Stomach (tissue), 9 donors: ENCODE results near the gene CISD3. TPM values are rescaled to one million over a fixed set of nuclear protein-coding genes. Genes with fewer than 3 reads are reported as not detected.

ENCODE experiments used
- DNase-seq, 2 donors: peaks; one replicate each; pipeline versions ENCODE4 v3.0.0 to v3.0.0-alpha.2; 2013 to 2019
- H3K27ac ChIP-seq, 5 donors: fragments of 200-600 bp in 4 of 5; sonication (generic) in 4 of 5; one replicate each; pipeline ENCODE4 v1.5.1; 2013 to 2019; ENCODE audit warnings: mild to moderate bottlenecking in 1 of 5, moderate library complexity in 1 of 5
- H3K27me3 ChIP-seq, 3 donors: fragments of 200-600 bp; sonication (generic); one replicate each; pipeline ENCODE4 v1.5.1; 2017 to 2019; ENCODE audit warnings: mixed run types in 1 of 3
- H3K36me3 ChIP-seq, 4 donors: fragments of 200-600 bp; sonication (generic); 1 replicate in 3 of 4; 2 replicates in 1 of 4; pipeline ENCODE4 v1.5.1; 2016 to 2019
- H3K4me1 ChIP-seq, 4 donors: fragments of 200-600 bp; sonication (generic); one replicate each; pipeline ENCODE4 v1.5.1; 2016 to 2019
- H3K4me3 ChIP-seq, 4 donors: fragments of 200-600 bp; sonication (generic) in 3 of 4; one replicate each; pipeline ENCODE4 v1.5.1; 2016 to 2019; ENCODE audit warnings: mild to moderate bottlenecking in 1 of 4
- H3K9me3 ChIP-seq, 4 donors: fragments of 200-600 bp; sonication (generic); one replicate each; pipeline ENCODE4 v1.5.1; 2016 to 2019
- EP300 ChIP-seq: sonication (generic); formaldehyde crosslinking; IDR thresholded peaks from one replicate; pipeline ENCODE4 v1.6.1; 2017; ENCODE audit warnings: antibody characterized with exemption
- POLR2A ChIP-seq, 4 donors: fragments of 450-650 bp; IDR thresholded peaks; one replicate each; pipeline ENCODE4 v1.6.1; 2016; ENCODE audit warnings: antibody characterized with exemption in 4 of 4, control low read depth in 2 of 4, mild to moderate bottlenecking in 1 of 4, moderate library complexity in 1 of 4
- POLR2AphosphoS5 ChIP-seq, 3 donors: sonication (generic); formaldehyde crosslinking; IDR thresholded peaks; one replicate each; pipeline ENCODE4 v1.6.1; 2016; ENCODE audit warnings: antibody characterized with exemption in 3 of 3
- WGBS, 5 donors: extraction: QIAGEN DNeasy Blood & Tissue Kit in 3 of 5; methylation state at CpG; one replicate each; pipeline versions ENCODE4 v1.1.5 to v1.1.7; 2013 to 2018; 5-methylcytosine and 5-hydroxymethylcytosine counted together
- intact Hi-C: fragments of 100-400 bp; cut with DNase I; formaldehyde crosslinking; loops from one replicate; pipeline ENCODE4 v1.15.1; 2023; ENCODE audit warnings: low total_unique reads
- polyA plus RNA-seq, 3 donors: library from polyadenylated mRNA; stranded (reverse); fragments of 200-250 nt; gene quantifications; one replicate each; pipeline ENCODE4 v1.2.3, GENCODE V29; 2013
- total RNA-seq, 5 donors: library from RNA; depleted of rRNA; stranded (reverse); fragments of >200 nt; gene quantifications; one replicate each; pipeline versions ENCODE4 v1.1.0 to v1.2.3, GENCODE V29; 2014 to 2016
- TF ChIP-seq, protein P1 (sequence below), 7 experiments: fragments of 450-650 bp in 4 of 7; fragments of 200-600 bp in 3 of 7; sonication (generic) in 3 of 7; IDR thresholded peaks; one replicate each; pipeline ENCODE4 v1.5.1; 2016 to 2019; ENCODE audit warnings: antibody characterized with exemption in 7 of 7, control low read depth in 2 of 7, mild to moderate bottlenecking in 1 of 7
- donor health status: healthy with polysubstance abuse.
- donor health status: Bipolar disorder and iron deficiency.
- donor health status: healthy.

Gene CISD3
- total and polyA plus RNA-seq, 8 donors: 4.0 to 79.9 (median 33.7) TPM

DNA sequence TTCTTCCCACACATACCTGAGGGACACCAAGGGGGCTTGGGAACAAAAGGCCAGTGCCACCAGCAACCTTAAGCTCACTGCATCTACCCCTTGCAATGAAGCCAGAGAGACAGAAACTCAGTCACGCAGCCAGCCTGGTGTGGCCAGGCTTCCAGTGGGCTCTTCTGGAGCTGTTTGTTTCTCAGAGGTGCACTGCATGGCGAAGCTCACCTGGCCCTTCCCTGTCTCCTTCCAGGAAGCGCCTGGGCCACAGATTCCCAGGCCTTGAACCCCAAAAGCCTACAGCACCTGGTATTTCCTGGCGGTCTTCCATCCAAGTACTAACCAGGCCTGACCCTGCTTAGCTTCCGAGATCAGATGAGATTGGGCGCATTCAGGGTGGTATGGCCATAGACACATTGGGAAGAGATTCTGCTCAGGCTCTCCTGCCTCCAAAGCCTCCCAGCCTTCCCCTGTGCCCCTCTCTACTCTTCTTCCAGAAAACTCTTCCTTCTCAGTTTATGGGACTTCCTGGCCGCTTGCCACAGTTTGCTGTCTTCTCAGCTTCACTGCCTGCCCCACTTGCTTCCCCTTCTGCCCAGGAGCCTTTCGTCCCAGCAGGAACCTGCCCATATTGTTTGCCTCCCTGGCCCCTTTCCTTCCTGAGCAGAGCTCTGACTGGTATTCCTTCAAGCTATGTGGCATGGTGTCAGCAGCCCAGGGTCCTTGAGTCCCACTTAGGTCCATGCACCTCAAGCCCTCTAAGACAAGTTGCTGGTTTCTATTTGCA, 1.6 kb downstream of the CISD3 start:
- peak overlapping the region in 3 of 4 donors; percentile 83 to 84 (median 84) for H3K4me3 ChIP-seq
- peaks cover 6 to 34% (median 30%) of the 10 kb centered on the region in 4 donors for H3K36me3 ChIP-seq

DNA sequence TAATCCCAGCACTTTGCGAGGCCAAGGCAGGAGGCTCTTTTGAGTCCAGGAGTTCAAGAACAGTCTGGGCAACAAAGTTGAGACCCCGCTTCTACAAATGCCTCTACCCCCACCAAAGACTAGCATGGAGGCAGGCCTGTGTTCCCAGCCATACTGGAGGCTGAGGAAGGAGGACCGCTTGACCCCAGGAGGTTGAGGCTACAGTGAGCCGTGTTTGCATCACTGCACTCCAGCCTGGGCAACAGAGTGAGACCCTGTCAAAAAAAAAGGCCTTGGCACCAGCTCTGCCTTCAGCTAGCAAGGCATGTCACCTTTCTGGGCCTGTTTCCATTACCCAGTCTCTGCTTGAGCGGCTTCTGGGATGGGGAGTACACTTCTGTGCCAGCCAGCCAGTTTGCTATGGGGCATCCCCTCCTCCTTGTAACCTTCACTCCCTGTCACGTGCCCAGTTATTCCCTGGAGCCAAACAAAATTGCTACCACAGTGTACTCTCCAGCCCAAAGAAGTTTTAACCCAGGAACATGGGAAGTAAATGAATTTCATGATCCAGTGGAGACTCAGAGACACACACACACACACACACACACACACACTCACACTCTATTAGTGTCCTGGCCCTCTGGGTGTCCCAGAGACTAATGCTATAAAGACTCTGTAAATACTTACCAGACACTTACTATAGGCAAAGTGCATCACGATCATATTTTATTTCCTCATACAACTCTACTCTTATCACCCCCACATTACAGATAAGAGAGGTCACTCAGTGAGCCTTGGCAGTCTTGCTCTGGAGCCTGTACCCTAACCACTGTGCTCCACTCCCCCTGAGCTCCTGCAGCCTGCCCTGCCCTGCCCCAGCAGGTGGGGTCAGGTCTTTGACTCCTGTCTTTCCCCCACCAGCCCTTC, 2.5 kb downstream of the CISD3 start:
- TF ChIP-seq POLR2AphosphoS5 (IDR thresholded peaks at IDR 0.05) (peak in 2 of 3 donors; percentile 22), POLR2A (IDR thresholded peaks at IDR 0.05) (no peak)
- Histone ChIP-seq H3K4me1 (peaks cover 47 to 76% (median 67%) of the 10 kb centered on the region in 4 donors), H3K4me3 (peak overlapping the region in 1 of 4 donors; percentile 84), H3K36me3 (peaks cover 6 to 42% (median 38%) of the 10 kb centered on the region in 4 donors), H3K9me3 (no peaks in the 10 kb centered on the region), H3K27ac (peak overlapping the region; percentile 90 to 97 (median 92)), H3K27me3 (no peaks in the 10 kb centered on the region)
- WGBS, 5 donors: 52 to 72% (median 58%) methylated on average over 7 of the region's 7 CpGs
- DNase-seq: peak; percentile 57 to 73
- intact Hi-C loops: no loop called here

More for the DNA sequence above, 1.6 kb downstream of the CISD3 start:
- H3K9me3 ChIP-seq: no peaks in the 10 kb centered on the region
- no peak for TF ChIP-seq POLR2AphosphoS5 (IDR thresholded peaks at IDR 0.05)
- H3K27me3 ChIP-seq: no peaks in the 10 kb centered on the region
- H3K4me1 ChIP-seq: peaks cover 47 to 80% (median 70%) of the 10 kb centered on the region in 4 donors
- peak overlapping the region; percentile 90 to 97 (median 92) for H3K27ac ChIP-seq
- intact Hi-C loops: no loop called here
- no peak for DNase-seq
- WGBS, 5 donors: 37 to 64% (median 50%) methylated on average over 8 of the region's 8 CpGs

DNA sequence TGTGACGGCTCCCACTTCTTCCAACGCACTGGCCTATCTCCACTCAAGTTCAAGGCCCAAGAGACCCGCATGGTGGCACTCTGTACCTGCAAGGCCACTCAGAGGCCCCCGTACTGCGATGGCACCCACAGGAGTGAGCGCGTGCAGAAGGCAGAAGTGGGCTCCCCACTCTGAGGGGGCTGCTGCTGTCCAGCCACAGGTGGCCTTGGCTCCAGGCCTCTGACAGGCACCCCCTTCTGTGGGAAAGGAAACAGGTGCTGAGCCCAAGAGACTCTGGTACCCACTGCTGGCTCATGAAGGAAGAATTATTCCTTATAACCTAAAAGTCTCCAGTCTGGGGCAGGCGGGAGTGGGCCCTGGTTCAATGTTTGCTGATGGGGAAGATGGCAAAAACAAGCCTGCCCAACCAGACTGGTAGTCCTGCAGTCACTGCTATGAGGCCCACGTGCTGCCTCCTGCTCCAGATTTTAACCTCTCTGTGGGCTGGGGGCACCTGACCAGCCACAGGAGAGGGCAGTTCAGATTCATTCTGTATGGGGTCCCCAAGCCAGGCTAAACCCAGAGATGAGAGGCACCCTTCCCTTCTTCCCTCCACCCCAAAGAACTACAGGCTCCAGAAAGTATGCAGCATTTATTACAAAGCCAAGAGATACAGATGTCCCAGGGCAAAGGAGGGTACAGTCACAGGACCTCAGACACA, 3.3 kb downstream of the CISD3 start:
- peaks cover 47 to 67% (median 63%) of the 10 kb centered on the region in 4 donors for H3K4me1 ChIP-seq

DNA sequence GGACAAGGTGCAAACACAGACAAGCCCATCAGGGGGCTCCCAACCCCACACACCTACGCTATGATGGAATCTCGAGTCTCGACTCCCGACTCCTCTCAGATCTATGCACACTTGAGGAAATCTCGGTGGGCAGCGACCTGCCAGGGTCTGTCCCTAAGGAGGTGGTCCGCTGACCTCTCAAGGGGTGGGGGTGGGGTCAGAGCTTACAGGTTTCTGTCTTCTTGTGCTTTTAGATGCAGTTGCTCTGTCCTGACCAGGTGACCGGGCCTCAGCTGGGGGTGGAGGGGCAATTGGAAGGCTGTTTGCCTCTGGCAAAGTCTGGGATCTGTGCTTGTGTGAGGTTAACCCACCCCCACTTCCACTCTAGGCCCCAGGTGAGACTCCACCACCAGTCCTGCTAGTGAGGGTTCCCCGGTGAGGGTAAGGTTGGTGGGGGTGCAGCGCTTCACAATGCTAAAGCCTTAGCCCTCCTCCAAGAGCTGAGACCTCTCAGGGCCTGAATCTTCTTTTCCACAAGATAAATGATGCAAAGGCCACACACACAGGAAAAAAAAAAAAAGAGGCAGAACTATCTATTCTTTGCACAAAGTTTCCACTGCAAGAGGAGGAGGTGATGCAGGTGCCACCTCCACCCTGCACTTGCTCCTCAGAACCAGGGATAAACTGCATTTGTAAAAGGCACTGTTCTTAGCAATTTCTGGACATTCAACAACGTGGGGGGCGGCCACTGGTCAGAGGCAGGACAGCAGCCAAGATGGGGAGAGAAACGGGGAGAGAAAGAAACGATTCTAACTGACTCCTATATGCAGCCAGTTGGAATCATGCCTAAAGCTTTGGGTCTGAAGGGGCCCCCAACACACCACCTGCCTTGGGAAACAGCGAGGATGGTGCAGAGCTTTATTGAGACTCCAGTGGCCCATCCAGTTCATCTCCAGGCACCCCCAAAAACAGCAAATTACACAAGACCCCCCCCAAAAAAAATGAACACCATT, 4.1 kb downstream of the CISD3 start:
- intact Hi-C loops: loop anchor here (2.0 kb wide), 1 partner anchor 57 kb away; no protein-coding TSS in a partner anchor
- no peak for DNase-seq
- H3K36me3 ChIP-seq: peaks cover 6 to 59% (median 54%) of the 10 kb centered on the region in 4 donors
- peak overlapping the region; percentile 90 to 97 (median 92) for H3K27ac ChIP-seq
- no peak overlapping the region for H3K4me3 ChIP-seq
- WGBS, 5 donors: 59 to 65% (median 62%) methylated on average over 15 of the region's 15 CpGs
- no peaks in the 10 kb centered on the region for H3K9me3 ChIP-seq
- peaks cover 39 to 59% (median 55%) of the 10 kb centered on the region in 4 donors for H3K4me1 ChIP-seq
- no peaks in the 10 kb centered on the region for H3K27me3 ChIP-seq
- no peak for TF ChIP-seq EP300
- TF ChIP-seq POLR2A (IDR thresholded peaks at IDR 0.05): no peak
- TF ChIP-seq, protein P1, sequence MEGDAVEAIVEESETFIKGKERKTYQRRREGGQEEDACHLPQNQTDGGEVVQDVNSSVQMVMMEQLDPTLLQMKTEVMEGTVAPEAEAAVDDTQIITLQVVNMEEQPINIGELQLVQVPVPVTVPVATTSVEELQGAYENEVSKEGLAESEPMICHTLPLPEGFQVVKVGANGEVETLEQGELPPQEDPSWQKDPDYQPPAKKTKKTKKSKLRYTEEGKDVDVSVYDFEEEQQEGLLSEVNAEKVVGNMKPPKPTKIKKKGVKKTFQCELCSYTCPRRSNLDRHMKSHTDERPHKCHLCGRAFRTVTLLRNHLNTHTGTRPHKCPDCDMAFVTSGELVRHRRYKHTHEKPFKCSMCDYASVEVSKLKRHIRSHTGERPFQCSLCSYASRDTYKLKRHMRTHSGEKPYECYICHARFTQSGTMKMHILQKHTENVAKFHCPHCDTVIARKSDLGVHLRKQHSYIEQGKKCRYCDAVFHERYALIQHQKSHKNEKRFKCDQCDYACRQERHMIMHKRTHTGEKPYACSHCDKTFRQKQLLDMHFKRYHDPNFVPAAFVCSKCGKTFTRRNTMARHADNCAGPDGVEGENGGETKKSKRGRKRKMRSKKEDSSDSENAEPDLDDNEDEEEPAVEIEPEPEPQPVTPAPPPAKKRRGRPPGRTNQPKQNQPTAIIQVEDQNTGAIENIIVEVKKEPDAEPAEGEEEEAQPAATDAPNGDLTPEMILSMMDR (IDR thresholded peaks at IDR 0.05): no peak
- no peak for TF ChIP-seq POLR2AphosphoS5 (IDR thresholded peaks at IDR 0.05)

More for the DNA sequence above, 3.3 kb downstream of the CISD3 start:
- Histone ChIP-seq H3K27ac (peak overlapping the region; percentile 90 to 97 (median 92)), H3K4me3 (peak overlapping the region in 1 of 4 donors; percentile 21), H3K27me3 (no peaks in the 10 kb centered on the region), H3K9me3 (no peaks in the 10 kb centered on the region), H3K36me3 (peaks cover 6 to 50% (median 46%) of the 10 kb centered on the region in 4 donors)
- TF ChIP-seq, protein P1 (IDR thresholded peaks at IDR 0.05): no peak
- TF ChIP-seq EP300 (no peak), POLR2AphosphoS5 (IDR thresholded peaks at IDR 0.05) (no peak), POLR2A (IDR thresholded peaks at IDR 0.05) (no peak)
- WGBS, 5 donors: 42 to 61% (median 44%) methylated on average over 9 of the region's 9 CpGs
- DNase-seq: no peak
- intact Hi-C loops: no loop called here
